GM18907 (cell line): Measurements from ENCODE around the gene PPP2R3A.
A peak's percentile ranks its signal among the peaks of the same experiment; 100 is the strongest.
"Not testable (repeated sequence)": the region's sequence is repeated elsewhere in the genome, so short reads cannot be mapped to it uniquely, and the experiment has no call there.

Experiments used
- ATAC-seq: cut with Tn5 transposase; IDR thresholded peaks from one replicate; pipeline ENCODE4 v1.9.1; 2021; ENCODE audit warnings: mild to moderate bottlenecking, moderate library complexity; ENCODE audit not compliant: unreplicated experiment

PPP2R3A gene

GRCh38 chr3:135965506-135966270, at the start of gene PPP2R3A:
TSS of gene PPP2R3A (plus strand) at chr3:135965728. CDS start at chr3:136001499, 35,771 bp downstream.
- ATAC-seq = peak; percentile 86

- no peak for ATAC-seq
Observed at GRCh38 chr3:135916310-135916709, 49.2 kb upstream of the PPP2R3A start.

- no peak for ATAC-seq
Observed at GRCh38 chr3:135917076-135917475, 48.5 kb upstream of the PPP2R3A start.

- no peak for ATAC-seq
Observed at GRCh38 chr3:135917927-135918597, 47.5 kb upstream of the PPP2R3A start.

GRCh38 chr3:135918600-135918999, 46.9 kb upstream of the PPP2R3A start:
- no peak for ATAC-seq

- no peak for ATAC-seq
Observed at GRCh38 chr3:135920275-135920674, 45.3 kb upstream of the PPP2R3A start.

- no peak for ATAC-seq
Observed at GRCh38 chr3:135922903-135923250, 42.7 kb upstream of the PPP2R3A start.

GRCh38 chr3:135924506-135924905, 41.0 kb upstream of the PPP2R3A start:
- ATAC-seq = no peak

- ATAC-seq = no peak
Observed at GRCh38 chr3:135926664-135927063, 38.9 kb upstream of the PPP2R3A start.

GRCh38 chr3:135927155-135927554, 38.4 kb upstream of the PPP2R3A start:
- ATAC-seq = no peak

- ATAC-seq = no peak
Observed at GRCh38 chr3:135929670-135930069, 35.9 kb upstream of the PPP2R3A start.

GRCh38 chr3:135930255-135930654, 35.3 kb upstream of the PPP2R3A start:
- no peak for ATAC-seq

- ATAC-seq = not testable (repeated sequence)
Observed at GRCh38 chr3:135935171-135935570, 30.4 kb upstream of the PPP2R3A start.

- not testable (repeated sequence) for ATAC-seq
Observed at GRCh38 chr3:135937766-135938165, 27.8 kb upstream of the PPP2R3A start.

GRCh38 chr3:135944831-135945230, 20.7 kb upstream of the PPP2R3A start:
- ATAC-seq = no peak

- no peak for ATAC-seq
Observed at GRCh38 chr3:135950941-135951340, 14.6 kb upstream of the PPP2R3A start.

GRCh38 chr3:135964160-135964955, 1.2 kb upstream of the PPP2R3A start:
- ATAC-seq = no peak

GRCh38 chr3:135965129-135965505, 411 bp upstream of the PPP2R3A start:
- no peak for ATAC-seq

GRCh38 chr3:135966271-135966961, 888 bp downstream of the PPP2R3A start:
- ATAC-seq = peak; percentile 3

GRCh38 chr3:135966962-135967274, 1.4 kb downstream of the PPP2R3A start:
- ATAC-seq = no peak

- no peak for ATAC-seq
Observed at GRCh38 chr3:135967867-135968266, 2.3 kb downstream of the PPP2R3A start.
